HG02642 (cell line): Measurements from ENCODE around the gene MYLK.

ENCODE experiments used
- ATAC-seq: cut with Tn5 transposase; IDR thresholded peaks from one replicate; pipeline ENCODE4 v1.9.1; 2021; ENCODE audit warnings: mild to moderate bottlenecking; ENCODE audit not compliant: unreplicated experiment, poor library complexity

MYLK gene

DNA sequence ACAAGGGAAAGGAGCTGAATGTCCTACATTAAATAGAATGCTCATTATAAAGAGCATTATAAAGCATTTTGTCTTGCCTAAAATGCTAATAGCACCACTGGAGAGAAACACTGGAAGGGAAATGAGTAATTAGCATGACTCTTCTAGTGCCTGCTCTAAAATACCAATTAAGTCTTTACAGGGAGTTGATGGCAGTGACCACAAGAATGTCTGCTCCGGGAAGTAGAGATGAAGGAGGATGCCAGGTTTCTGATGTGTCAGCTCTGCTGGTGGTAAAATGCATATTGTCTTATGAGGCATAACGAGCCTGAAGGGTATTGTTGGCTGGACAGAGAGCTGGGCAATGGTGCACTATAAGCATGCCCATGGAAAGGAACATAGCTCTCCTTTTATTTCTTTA, 49.5 kb downstream of the MYLK start:
- ATAC-seq, result no peak

DNA sequence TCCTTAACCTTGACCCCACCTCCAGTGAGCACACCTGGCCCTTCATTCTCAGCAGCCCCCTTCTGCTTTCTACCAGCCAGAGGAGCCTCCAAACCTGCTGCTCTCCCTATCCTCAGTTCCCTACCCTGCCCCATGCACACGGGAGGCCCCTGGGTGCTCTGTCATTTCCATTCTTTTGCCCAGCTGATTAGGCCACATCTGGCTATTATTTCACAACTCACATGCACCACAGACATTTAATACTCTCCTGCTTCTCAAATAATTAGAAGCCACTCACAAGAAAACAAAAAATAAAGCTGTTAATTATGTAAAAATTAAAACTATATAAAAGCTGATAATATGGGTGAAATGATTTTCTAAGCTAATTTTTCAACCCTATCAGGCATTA, 50.7 kb downstream of the MYLK start:
- ATAC-seq, result no peak

DNA sequence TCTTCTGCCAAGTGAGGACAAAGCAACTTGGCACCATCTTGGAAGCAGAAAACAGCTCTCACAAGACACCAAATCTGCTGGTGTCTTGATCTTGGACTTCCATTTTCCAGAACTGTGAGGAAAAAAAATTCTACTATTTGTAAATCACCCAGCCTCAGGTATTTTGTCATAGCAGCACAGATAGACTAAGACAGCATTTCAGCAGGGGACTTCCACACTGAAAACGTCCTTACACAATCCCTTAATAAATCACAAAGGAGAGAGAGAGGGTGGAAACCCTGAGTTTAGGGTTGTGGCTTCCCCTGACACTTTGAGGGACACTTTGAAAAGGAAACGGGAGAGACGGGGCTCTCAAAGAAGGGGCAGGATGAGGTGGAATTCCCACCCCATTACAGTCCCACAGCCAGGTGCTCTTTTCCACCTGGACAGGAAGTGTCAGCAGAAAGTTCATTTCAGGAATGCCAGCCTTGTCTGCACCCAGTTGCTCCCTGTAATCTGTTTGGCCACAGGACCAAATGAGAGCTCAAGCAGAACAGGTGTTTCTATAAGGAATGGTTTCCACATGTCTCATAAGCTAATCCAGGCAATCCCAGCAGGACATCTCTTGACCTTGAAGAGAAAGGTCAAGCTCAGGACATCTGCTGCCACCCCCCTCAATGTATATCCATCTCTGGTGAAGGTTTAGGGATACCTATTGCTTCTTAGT, 51.3 kb downstream of the MYLK start:
- no peak for ATAC-seq

DNA sequence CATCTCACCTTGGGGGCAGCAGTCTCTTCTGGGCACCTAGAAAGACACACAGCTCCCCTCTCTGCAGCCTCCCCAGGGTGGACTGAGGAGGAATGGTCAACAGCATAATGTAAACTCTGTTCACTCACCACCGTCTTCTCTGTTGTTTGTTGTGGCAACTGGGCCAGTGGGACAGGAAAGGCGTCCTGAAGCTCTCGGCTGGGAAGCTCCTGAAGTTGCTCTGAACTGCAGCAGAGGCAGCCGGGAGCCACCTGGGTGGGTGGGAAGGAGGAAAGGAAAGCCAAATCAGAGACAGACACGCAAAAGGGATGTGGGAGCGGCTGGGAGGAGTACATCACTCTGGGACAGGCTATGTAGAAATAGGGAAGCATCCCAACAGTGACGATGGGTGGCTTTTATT, 52.7 kb downstream of the MYLK start:
- ATAC-seq, result no peak

DNA sequence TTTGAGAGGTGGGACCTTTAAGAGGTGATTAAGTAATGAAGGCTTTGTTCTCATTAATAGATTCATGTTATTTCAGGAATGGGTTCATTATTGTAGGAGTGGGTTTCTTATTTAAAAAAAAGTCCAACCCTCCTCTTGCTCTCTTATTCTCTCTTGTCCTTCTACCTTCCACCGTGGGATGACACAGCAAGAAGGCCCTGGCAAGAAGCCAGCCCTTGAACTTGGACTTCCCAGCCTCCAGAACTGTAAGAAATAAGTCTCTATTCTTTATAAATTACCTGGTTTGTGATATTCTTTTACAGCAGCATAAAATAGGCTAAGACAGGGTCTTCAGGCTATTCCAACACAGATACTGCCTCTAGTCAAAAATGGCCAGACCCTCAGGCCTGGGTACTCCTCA, 62.2 kb downstream of the MYLK start:
- ATAC-seq, result no peak

DNA sequence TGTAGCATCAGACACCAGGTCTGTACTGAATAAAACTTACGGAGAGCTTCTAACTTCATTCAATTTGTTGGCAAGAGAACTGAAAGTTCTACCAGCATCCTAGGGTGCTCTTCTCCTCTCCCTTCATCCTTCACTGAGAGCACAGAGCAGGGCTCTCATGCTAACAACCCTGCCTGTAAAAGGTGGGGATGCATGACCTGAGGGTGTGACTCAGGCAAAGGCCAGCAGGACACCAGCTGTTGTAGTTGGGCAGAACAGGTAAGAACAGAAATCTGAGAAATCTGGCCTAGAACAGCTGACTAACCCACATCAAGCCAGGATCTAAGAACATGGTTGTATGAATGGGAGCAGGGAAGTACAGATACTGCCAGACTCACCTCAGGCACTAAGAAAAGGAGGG, 64.2 kb downstream of the MYLK start:
- ATAC-seq, result no peak

DNA sequence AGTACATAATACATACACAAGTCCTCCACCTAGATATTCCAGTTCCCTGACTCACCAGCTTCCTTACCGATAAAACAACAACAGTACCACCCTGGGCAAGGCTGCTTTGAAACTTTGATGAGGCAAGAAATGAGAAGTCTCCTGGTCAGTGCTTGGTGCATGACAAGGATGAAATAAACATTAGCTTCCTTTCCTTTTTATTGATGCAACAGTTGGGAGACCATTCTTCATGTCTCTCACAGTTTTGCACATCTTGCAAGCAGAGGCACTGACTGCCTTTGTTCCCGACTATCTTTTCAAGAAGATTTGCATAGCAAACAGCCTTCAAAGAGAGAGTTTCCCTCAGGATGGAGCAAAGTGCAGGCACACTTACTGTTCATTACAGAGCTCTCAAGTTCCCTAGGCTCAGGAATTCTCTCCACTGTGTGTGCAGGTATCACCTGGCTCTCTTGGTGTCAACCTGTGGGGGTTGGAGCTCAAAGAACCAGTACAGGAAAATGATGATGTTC, 65.2 kb downstream of the MYLK start:
- no peak for ATAC-seq

DNA sequence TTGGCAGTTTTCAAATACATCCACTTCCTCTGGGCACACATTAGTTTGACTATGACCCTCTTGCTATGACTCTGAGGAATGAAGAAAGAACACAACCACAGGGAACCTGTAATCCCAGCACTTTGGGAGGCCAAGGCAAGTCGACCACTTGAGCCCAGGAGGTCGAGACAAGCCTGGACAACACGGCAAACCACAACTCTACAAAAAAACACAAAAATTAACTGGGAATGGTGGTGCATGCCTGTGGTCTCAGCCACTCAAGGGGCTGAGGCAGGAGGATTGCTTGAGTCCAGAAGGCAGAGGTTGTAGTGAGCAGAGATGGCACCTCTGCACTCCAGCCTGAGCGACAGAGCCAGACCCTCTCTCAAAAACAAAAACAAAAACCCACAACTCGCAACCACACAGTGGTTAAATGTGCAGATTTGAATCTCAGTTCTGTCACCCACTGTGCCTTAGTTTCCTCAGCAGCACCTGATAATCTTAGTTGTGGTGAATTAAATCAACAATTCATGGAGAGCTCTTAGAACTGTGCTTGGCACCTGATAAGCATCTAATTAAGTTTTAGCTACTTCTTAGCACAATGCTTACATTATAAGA, 65.7 kb downstream of the MYLK start:
- ATAC-seq, result no peak

DNA sequence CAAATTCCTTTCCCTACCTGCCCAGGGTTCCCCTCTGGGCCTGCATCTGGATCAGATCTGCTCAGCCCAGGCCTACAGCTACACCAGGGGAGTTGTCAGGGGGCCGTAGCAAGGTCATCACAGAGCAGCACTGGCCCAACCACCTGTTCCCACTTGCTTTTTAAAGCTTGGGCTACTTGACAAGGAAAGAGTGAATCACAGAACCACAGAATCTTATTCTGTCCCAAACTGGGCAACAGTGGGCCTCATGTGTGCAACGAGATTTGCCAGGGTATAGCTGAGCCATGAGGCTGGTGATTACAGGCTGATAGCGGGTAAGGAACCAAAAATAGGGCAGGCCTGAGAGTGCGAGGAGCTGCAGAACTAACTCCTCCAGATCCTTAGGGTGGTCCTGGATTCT, 66.7 kb downstream of the MYLK start:
- no peak for ATAC-seq

DNA sequence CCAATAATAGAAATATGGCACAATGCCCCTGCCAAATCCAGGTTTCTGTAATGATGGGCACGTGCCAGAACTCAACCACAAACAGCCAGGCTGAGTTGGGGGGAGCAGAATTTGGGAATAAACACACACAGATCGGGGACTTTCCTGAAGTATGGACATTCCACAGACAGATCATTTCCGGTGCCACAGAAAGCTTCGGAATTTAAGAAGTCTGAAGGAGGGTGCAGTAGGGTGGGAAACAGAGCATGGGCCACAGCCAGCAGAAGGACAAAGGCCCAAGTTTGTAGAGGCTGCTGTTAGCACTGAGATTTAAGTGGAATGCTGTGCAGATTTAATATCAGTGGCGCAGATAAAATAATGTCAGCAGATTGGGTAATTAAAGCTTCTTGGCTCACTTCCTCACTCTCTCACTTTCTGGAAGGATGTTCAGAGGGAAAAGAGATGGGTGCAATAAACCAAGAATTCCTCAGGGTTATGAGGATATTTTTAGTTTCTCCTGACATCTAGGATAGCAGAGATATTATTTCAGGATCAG, 67.4 kb downstream of the MYLK start:
- ATAC-seq, result no peak

DNA sequence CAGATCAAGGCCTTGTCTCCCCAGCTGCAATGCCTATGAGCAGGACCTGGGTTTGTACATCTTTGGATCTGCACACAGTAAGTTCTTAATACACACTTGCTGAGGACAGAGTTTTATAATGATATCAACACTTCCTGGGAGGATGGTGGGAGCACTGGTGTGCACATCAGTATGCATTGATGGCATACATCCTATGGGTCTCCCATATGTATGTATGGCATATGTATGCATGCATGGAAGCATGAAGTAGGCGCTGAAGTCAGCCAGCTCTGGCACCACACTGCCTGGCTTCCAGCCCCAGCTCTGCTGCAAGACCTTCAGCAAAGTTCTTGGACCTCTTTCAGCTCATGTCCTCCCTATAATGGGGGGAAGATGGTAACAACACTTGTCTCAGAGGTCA, 68.2 kb downstream of the MYLK start:
- no peak for ATAC-seq

DNA sequence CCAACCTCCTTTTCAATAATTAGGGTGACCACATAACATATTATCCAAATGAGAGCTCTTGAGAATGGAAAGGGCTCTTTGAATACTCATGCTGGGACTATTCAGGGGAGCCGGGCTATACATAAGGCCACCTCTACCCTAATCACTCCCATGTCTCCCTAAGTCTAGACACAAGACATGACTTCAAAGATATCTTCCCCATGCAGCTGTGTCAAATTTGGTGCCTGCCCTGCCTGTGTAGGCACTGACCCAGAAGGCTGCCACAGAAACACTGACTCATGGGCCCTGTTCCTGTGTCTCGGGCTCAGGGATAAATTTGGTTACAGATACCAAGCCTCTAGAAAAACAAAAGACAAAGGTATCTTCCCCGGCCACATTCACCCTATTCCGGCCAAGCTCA, 70.3 kb downstream of the MYLK start:
- ATAC-seq, result no peak

DNA sequence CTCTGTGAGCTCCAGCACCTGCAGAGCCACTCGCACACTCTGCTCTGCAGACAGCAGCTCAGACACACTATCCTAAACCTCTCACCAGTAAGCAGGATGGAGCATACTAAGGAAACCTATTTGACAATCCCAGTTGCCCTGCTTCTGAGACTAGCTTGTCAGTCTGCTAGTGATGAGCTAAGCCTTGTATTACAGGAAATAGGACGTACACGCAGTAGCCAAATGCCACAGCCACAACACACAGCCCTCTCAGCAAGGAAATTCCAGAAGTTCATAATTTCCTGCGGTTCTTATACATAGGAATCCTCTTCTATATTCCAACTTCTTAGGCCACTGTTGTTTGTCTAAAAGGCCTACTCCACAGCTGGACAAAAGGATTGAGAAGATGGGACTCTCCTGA, 74.5 kb downstream of the MYLK start:
- no peak for ATAC-seq

DNA sequence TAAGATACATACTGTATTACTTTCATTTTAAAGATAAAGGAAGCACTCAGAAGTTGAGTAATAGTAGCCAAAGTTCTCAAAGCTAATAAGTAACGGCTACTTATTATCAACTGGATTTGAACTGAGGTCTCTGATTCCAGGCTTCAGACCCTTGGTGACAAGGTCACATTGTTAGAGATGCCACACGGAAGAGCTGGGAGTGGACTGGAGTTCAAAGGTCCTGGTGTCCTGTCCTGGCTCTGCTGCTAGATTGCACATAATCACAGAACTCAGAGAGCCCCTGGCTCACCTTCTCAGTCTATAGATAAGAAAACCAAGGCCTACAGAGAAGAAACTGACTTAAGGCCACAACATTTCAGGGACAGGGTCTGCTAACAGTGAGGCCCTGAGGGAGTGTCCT, 75.3 kb downstream of the MYLK start:
- no peak for ATAC-seq

DNA sequence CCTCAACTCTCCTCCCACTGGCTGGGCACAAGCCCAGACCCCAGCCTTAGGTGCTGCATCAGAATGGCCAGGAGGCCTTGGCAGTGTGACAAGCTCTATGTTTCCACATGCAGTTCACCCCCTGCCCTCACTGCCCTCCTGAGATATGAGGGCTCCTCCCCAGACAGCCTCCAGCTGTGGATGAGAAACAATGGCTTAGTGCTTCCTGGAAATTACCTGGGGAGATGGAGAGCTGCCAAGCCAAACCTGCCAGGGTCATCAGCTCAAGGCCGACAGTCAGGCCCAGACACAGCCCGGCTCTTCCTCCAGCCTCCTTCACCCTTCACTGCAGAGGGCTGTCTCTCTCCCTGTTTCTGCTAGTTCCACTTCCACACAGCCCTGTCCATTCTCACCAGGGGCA, 76.3 kb downstream of the MYLK start:
- no peak for ATAC-seq

DNA sequence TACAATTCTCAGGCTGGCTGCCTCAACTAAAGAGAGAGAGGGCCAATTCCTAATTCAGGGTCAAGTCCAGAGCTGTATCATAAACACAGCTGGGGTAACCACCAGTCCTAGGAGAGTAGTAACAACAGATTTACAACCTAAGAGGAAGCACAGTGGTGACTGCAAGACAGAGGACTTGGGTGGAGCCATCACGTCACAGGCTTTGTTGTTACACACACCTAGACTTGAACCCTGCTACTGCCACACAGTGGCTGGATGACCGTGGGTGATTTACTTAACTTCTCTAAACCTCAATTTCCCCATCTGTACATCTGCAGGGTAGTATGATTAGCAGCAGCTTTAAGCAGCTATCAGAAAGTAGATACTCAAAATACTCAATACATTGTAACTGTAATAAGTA, 78.6 kb downstream of the MYLK start:
- ATAC-seq, result no peak

DNA sequence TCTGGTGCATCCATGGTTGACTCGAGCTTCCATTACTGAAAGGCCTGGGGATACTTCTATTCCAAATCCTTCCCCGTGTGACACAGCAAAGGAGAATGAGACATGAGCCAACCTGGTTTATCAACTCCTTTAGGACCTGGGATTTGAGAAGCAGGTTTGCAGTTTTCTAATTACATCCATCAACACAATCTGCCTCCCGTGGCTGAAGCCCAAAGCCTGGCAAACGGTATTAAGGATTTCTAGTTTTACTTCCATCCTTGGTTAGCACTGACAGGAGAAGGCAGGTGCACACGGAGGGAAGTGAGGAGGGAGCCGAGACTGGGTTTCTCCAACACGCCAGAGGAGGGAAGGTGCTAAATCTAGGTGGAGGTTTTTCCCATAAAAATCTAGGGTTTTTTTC, 79.0 kb downstream of the MYLK start:
- no peak for ATAC-seq

DNA sequence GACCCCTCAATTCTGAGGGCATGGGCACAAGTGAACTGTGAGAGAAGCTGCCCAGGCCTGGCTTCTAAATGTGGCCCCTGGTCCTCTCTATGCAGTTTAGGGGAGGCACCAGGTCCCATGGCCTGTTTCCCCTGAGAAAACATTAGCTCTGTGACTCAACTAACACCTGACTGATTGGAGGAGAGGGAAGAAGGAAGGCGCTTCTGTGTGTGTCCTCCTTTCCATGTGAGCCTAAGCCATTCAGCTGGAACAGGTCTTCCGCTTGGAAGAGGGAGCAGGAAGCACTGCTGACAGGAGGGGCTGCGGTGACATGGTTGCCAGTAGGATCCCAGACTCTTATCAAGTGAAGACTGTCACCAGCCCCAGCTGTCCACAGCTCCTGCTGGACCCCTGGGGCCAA, 79.5 kb downstream of the MYLK start:
- no peak for ATAC-seq

DNA sequence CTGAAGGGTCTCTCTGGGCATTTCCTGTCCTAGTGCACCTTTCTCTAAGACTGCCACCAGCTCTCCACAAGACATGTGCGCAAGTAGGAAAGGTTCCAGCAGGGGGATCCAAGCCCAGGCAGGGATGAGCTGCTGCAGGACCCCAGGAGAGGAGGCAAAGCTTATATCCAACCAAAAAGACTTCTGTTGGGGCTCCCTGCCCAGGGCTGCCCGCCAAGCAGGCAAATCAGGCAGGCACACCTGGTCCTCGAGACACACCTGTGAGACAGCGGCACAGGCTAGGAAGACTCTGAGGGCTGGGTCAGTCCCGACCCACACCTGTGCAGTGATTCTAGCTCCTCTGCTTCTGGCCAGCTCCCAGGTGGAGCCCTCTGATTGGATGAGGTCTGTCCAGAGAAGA, 80.6 kb downstream of the MYLK start:
- ATAC-seq, result no peak

DNA sequence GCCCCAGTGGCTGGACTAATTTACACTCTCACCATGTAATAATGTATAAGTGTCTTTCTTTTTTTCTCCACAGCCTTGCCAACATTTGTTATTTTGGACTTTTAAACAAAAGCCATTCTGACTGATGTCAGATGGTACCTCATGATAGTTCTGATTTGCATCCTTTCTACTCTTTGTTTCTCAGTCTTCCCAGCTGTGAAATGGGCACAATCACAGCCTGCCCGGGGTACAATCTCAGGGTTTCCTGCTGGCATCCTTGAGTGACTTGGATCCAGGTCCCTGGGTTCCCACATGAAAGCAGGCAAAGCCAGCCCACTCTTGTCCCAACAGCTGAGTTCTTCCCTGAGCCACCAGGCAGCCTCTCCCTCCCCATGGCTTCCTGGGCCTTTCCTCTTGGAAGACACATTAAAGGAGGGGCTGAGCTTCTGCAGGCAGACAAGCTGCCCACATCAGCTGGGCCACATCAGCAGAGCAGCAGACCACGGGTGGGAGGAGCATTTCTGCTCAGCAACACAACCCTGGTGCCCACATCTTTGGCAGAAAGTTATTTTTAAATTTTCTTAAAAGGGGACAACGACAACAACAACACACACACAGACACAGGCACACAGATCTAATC, 82.0 kb downstream of the MYLK start:
- no peak for ATAC-seq

DNA sequence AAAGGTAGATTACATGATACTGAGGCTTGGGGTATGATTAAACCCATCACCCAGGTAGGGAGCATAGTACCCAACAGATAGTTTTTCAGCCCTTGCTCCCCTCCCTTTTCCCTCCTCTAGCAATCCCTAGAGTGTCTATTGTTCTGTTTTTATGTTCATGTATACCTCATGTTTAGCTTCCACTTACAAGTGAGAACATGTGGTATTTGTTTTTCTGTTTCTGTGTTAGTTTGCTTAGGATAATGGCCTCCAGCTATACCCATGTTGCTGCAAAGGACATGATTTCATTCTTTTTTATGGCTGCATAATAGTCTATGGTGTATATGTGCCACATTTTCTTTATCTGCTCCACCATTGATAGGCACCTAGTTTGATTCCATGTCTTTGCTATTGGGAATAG, 82.7 kb downstream of the MYLK start:
- no peak for ATAC-seq

DNA sequence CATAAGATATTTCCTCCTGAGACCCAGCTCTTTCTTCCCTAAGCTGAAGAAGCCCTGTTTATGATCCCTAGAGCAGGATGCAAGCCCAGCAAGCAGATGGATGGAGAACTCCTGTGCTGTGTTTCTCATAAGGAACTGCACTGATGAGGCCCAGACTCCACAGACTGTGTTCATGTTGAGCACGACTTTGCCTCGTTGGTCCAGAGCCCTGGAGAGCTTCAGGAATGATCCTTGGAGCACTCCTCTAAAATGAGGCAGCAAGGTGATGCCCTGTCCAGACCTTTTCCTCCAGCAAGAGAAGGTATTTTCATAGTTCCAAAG, 83.8 kb downstream of the MYLK start:
- ATAC-seq, result no peak
